SK-N-SH (cell line): Measurements from ENCODE around the gene TMEM52B. TPM values are rescaled to one million over a fixed set of nuclear protein-coding genes. Genes with fewer than 3 reads are reported as not detected.

ENCODE experiments used
- CTCF ChIA-PET: fragments of 300-600, 350-600 bp; formaldehyde crosslinking; extraction: SDS; loops from one replicate; lab custom pipeline; 2021; lab: Yijun Ruan, JAX
- POLR2A ChIA-PET: fragments of 350-600 bp; sonication (Branson Sonifier 250); formaldehyde crosslinking; extraction: SDS; loops from one replicate; lab custom pipeline; 2020; ENCODE audit warnings: antibody characterized with exemption, inconsistent platforms; lab: Yijun Ruan, JAX
- DNase-seq: peaks from one replicate; pipeline ENCODE4 v3.0.0; 2012
- H2AFZ ChIP-seq: fragments of 200-600 bp; sonication (generic); 2 replicates; pipeline ENCODE4 v1.8.1; 2016; ENCODE audit warnings: antibody characterized with exemption, mild to moderate bottlenecking, low read depth
- H3F3A ChIP-seq: fragments of 200-600 bp; sonication (generic); replicated peaks from 2 replicates; pipeline ENCODE3; 2016; ENCODE audit warnings: antibody characterized with exemption, mild to moderate bottlenecking; ENCODE audit not compliant: insufficient read depth
- H3K27ac ChIP-seq, 2 experiments: fragments of 200-500 bp in 1 of 2; fragments of 200-600 bp in 1 of 2; sonication (Bioruptor generic) in 1 of 2; sonication (generic), shearing (Covaris generic) in 1 of 2; 2 replicates each; pipeline versions ENCODE4 v1.5.1 to v1.6.1; 2014 to 2016; ENCODE audit warnings: low read depth in 2 of 2, inconsistent platforms in 1 of 2, low read length in 1 of 2, mild to moderate bottlenecking in 1 of 2, mixed read lengths in 1 of 2
- H3K27me3 ChIP-seq: fragments of 200-600 bp; sonication (generic), shearing (Covaris generic); 2 replicates; pipeline ENCODE4 v1.6.1; 2016; ENCODE audit warnings: mixed run types; ENCODE audit not compliant: insufficient read depth
- H3K36me3 ChIP-seq, 2 experiments: fragments of 200-500 bp in 1 of 2; fragments of 200-600 bp in 1 of 2; sonication (Bioruptor generic) in 1 of 2; sonication (generic) in 1 of 2; replicated peaks in 1 of 2; 2 replicates each; pipeline versions ENCODE3 to v1.5.1; 2014 to 2016; ENCODE audit warnings: low read length in 1 of 2, mild to moderate bottlenecking in 1 of 2; ENCODE audit not compliant: insufficient read depth in 2 of 2, control insufficient read depth in 1 of 2
- H3K4me1 ChIP-seq, 2 experiments: fragments of 200-500 bp in 1 of 2; fragments of 200-600 bp in 1 of 2; sonication (Bioruptor generic) in 1 of 2; sonication (generic), shearing (Covaris generic) in 1 of 2; 2 replicates each; pipeline versions ENCODE4 v1.5.1 to v1.6.1; 2014 to 2016; ENCODE audit warnings: low read depth in 1 of 2, low read length in 1 of 2, mixed run types in 1 of 2; ENCODE audit not compliant: insufficient read depth in 2 of 2, control insufficient read depth in 1 of 2
- H3K4me2 ChIP-seq: fragments of 200-600 bp; sonication (generic), shearing (Covaris generic); 2 replicates; pipeline ENCODE4 v1.6.1; 2017; ENCODE audit warnings: mixed run types
- H3K4me3 ChIP-seq, 2 experiments: fragments of 200-500 bp in 1 of 2; fragments of 200-600 bp in 1 of 2; sonication (Bioruptor generic) in 1 of 2; sonication (generic), shearing (Covaris generic) in 1 of 2; 2 replicates each; pipeline versions ENCODE4 v1.5.1 to v1.8.1; 2014 to 2016; ENCODE audit warnings: low read depth in 2 of 2, inconsistent platforms in 1 of 2, low read length in 1 of 2, mild to moderate bottlenecking in 1 of 2, mixed read lengths in 1 of 2, moderate library complexity in 1 of 2
- H3K79me2 ChIP-seq: fragments of 200-600 bp; sonication (generic); 2 replicates; pipeline ENCODE4 v1.8.1; 2017; ENCODE audit warnings: mild to moderate bottlenecking; ENCODE audit not compliant: insufficient read depth
- H3K9ac ChIP-seq: fragments of 200-600 bp; sonication (generic); 2 replicates; pipeline ENCODE4 v1.6.1; 2017; ENCODE audit warnings: mixed run types
- H3K9me2 ChIP-seq: fragments of 200-600 bp; sonication (generic); 2 replicates; pipeline ENCODE4 v1.6.1; 2017; ENCODE audit warnings: mixed run types
- H3K9me3 ChIP-seq: fragments of 200-600 bp; sonication (generic); 2 replicates; pipeline ENCODE4 v1.6.1; 2017; ENCODE audit warnings: mixed run types, mild to moderate bottlenecking, moderate library complexity
- H4K20me1 ChIP-seq: fragments of 200-600 bp; sonication (generic); 2 replicates; pipeline ENCODE4 v1.6.1; 2017; ENCODE audit warnings: mild to moderate bottlenecking, mixed run types; ENCODE audit not compliant: insufficient read depth
- ELF1 ChIP-seq: IDR thresholded peaks from 2 replicates; pipeline ENCODE4 v1.4.0; 2012
- EP300 ChIP-seq, 2 experiments: IDR thresholded peaks; 2 replicates each; pipeline versions ENCODE4 v1.4.0 to v1.6.1; 2012; ENCODE audit warnings: borderline replicate concordance in 1 of 2, low read depth in 1 of 2, low read length in 1 of 2
- FOSL2 ChIP-seq: IDR thresholded peaks from 2 replicates; pipeline ENCODE4 v1.4.0; 2012; ENCODE audit warnings: low read depth, mild to moderate bottlenecking, moderate library complexity, borderline replicate concordance
- GABPA ChIP-seq: IDR thresholded peaks from 2 replicates; pipeline ENCODE4 v1.4.0; 2012; ENCODE audit warnings: low read depth, mild to moderate bottlenecking
- GATA2 ChIP-seq: sonication (generic); formaldehyde crosslinking; IDR thresholded peaks from 2 replicates; pipeline ENCODE4 v1.5.0; 2020; ENCODE audit warnings: mild to moderate bottlenecking, missing genetic modification reagents
- JUND ChIP-seq: IDR thresholded peaks from 2 replicates; pipeline ENCODE4 v1.4.0; 2012
- MEF2A ChIP-seq: IDR thresholded peaks from 2 replicates; pipeline ENCODE4 v1.4.0; 2012; ENCODE audit warnings: low read depth, borderline replicate concordance
- NFIC ChIP-seq: IDR thresholded peaks from 2 replicates; pipeline ENCODE4 v1.4.0; 2012; ENCODE audit warnings: borderline replicate concordance
- NRF1 ChIP-seq: IDR thresholded peaks from 2 replicates; pipeline ENCODE4 v1.6.1; 2012; ENCODE audit warnings: low read depth, mild to moderate bottlenecking, low read length
- POLR2AphosphoS5 ChIP-seq: IDR thresholded peaks from 2 replicates; pipeline ENCODE4 v1.6.1; 2012; ENCODE audit warnings: low read depth, low read length
- REST ChIP-seq: IDR thresholded peaks from 2 replicates; pipeline ENCODE4 v1.6.1; 2012; ENCODE audit warnings: mild to moderate bottlenecking, low read depth, low read length, moderate library complexity
- RXRA ChIP-seq: IDR thresholded peaks from 2 replicates; pipeline ENCODE4 v1.4.0; 2012; ENCODE audit warnings: low read depth, mild to moderate bottlenecking, borderline replicate concordance
- SIN3A ChIP-seq: IDR thresholded peaks from 2 replicates; pipeline ENCODE4 v1.6.1; 2012; ENCODE audit warnings: low read depth, mild to moderate bottlenecking, low read length, moderate library complexity, borderline replicate concordance
- SMC3 ChIP-seq: IDR thresholded peaks from 2 replicates; pipeline ENCODE4 v1.6.1; 2012; ENCODE audit warnings: low read depth, low read length, improper control_type of control experiment
- TEAD4 ChIP-seq: IDR thresholded peaks from 2 replicates; pipeline ENCODE4 v1.4.0; 2012; ENCODE audit warnings: mild to moderate bottlenecking, borderline replicate concordance; ENCODE audit not compliant: insufficient read depth
- WGBS: methylation state at CpG from one replicate; pipeline ENCODE4 v1.1.6; 2017; ENCODE audit warnings: low lambda C conversion rate; 5-methylcytosine and 5-hydroxymethylcytosine counted together
- polyA plus RNA-seq, 3 experiments: library from polyadenylated mRNA; depleted of rRNA; stranded (reverse); fragments of >200 nt; gene quantifications; 2 replicates each; pipeline ENCODE4 v1.2.3, GENCODE V29; 2012
- TF ChIP-seq, protein P1 (sequence below): IDR thresholded peaks from 2 replicates; pipeline ENCODE4; 2012
- TF ChIP-seq, protein P2 (sequence below): fragments of 150-350 bp; IDR thresholded peaks from 2 replicates; pipeline ENCODE4 v1.6.1; 2016; ENCODE audit warnings: mild to moderate bottlenecking, low read depth, low read length
- TF ChIP-seq, protein P3 (sequence below): fragments of 150-350 bp; IDR thresholded peaks from 2 replicates; pipeline ENCODE4 v1.6.1; 2017; ENCODE audit warnings: antibody characterized with exemption, low read length, low read depth, borderline replicate concordance
- TF ChIP-seq, protein P4 (sequence below): IDR thresholded peaks from 2 replicates; pipeline ENCODE4 v1.4.0; 2012; ENCODE audit warnings: low read depth

TMEM52B gene
- polyA plus RNA-seq, 1 of the 3 experiments (the other 2 are of a cell fraction): not detected

GRCh38 chr12:10205220-10205807 lies 26.5 kb downstream of the TMEM52B start:
- Histone ChIP-seq H3F3A (no peaks in the 10 kb centered on the region), H3K9me2 (no peaks in the 10 kb centered on the region), H2AFZ (no peak overlapping the region), H3K4me1 (no peaks in the 10 kb centered on the region), H3K4me2 (no peak overlapping the region), H3K9me3 (no peaks in the 10 kb centered on the region), H4K20me1 (no peaks in the 10 kb centered on the region), H3K4me3 (no peak overlapping the region), H3K9ac (no peak overlapping the region), H3K27me3 (peaks cover 16% of the 10 kb centered on the region; the same call in 1 of the 2 replicates), H3K79me2 (no peaks in the 10 kb centered on the region), H3K27ac (no peak overlapping the region), H3K36me3 (no peaks in the 10 kb centered on the region)
- 14% methylated on average over 3 of the region's 3 CpGs for WGBS
- CTCF ChIA-PET: interaction anchor here (0.6 kb wide), 1 partner anchor 506 kb away, joined by 3 read pairs; no protein-coding TSS in a partner anchor
- TF ChIP-seq EP300 (IDR thresholded peaks at IDR 0.05; ENCODE audit: borderline replicate concordance in 1 of 2, low read depth in 1 of 2, low read length in 1 of 2) (no peak), RXRA (no peak), GATA2 (CRISPR knock-in tag) (no peak), NRF1 (no peak), JUND (no peak), MEF2A (no peak), SIN3A (no peak), SMC3 (no peak), ELF1 (no peak), POLR2AphosphoS5 (no peak), FOSL2 (no peak), REST (no peak), NFIC (no peak), TEAD4 (no peak), GABPA (no peak)
- TF ChIP-seq, protein P1, sequence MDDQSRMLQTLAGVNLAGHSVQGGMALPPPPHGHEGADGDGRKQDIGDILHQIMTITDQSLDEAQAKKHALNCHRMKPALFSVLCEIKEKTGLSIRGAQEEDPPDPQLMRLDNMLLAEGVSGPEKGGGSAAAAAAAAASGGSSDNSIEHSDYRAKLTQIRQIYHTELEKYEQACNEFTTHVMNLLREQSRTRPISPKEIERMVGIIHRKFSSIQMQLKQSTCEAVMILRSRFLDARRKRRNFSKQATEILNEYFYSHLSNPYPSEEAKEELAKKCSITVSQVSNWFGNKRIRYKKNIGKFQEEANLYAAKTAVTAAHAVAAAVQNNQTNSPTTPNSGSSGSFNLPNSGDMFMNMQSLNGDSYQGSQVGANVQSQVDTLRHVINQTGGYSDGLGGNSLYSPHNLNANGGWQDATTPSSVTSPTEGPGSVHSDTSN: no peak
- TF ChIP-seq, protein P2, sequence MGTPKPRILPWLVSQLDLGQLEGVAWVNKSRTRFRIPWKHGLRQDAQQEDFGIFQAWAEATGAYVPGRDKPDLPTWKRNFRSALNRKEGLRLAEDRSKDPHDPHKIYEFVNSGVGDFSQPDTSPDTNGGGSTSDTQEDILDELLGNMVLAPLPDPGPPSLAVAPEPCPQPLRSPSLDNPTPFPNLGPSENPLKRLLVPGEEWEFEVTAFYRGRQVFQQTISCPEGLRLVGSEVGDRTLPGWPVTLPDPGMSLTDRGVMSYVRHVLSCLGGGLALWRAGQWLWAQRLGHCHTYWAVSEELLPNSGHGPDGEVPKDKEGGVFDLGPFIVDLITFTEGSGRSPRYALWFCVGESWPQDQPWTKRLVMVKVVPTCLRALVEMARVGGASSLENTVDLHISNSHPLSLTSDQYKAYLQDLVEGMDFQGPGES: no peak
- TF ChIP-seq, protein P3, sequence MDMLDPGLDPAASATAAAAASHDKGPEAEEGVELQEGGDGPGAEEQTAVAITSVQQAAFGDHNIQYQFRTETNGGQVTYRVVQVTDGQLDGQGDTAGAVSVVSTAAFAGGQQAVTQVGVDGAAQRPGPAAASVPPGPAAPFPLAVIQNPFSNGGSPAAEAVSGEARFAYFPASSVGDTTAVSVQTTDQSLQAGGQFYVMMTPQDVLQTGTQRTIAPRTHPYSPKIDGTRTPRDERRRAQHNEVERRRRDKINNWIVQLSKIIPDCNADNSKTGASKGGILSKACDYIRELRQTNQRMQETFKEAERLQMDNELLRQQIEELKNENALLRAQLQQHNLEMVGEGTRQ: no peak
- TF ChIP-seq, protein P4, sequence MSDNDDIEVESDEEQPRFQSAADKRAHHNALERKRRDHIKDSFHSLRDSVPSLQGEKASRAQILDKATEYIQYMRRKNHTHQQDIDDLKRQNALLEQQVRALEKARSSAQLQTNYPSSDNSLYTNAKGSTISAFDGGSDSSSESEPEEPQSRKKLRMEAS: no peak
- no peak for DNase-seq
- POLR2A ChIA-PET: no interaction called here
